ENCODE measurements around the gene KLHL7.

The KLHL7 gene, protein sequence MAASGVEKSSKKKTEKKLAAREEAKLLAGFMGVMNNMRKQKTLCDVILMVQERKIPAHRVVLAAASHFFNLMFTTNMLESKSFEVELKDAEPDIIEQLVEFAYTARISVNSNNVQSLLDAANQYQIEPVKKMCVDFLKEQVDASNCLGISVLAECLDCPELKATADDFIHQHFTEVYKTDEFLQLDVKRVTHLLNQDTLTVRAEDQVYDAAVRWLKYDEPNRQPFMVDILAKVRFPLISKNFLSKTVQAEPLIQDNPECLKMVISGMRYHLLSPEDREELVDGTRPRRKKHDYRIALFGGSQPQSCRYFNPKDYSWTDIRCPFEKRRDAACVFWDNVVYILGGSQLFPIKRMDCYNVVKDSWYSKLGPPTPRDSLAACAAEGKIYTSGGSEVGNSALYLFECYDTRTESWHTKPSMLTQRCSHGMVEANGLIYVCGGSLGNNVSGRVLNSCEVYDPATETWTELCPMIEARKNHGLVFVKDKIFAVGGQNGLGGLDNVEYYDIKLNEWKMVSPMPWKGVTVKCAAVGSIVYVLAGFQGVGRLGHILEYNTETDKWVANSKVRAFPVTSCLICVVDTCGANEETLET

DNA sequence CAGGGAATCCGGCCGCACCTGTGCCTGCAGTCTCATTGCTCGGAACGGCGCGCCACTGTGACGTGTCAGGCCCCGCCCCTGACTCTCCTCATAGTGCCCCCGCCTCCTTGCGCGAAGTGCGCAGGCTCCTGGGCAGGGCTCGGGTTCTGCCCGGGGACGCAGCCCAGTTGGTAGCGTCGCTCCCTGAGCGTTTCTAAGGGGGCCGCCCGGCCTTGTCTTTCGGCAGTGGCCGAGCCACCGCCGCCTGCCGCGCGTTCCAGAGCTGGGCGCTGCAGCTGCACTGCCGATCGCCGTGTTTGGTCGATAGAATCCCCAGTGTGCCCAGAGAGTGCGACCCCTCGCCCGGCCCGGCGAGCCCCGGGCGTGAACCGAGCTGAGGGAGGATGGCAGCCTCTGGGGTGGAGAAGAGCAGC, at the start of gene KLHL7:
TSS of gene KLHL7 (plus strand) at position 142 of the 413 bp plus-strand sequence. CDS start at position 384, 242 bp downstream.
- DNase-seq, result peak; percentile 98

GRCh38 chr7:23058408-23059096, 47.0 kb upstream of the KLHL7 start:
- DNase-seq, result no peak

GRCh38 chr7:23061327-23061726, 44.3 kb upstream of the KLHL7 start:
- no peak for DNase-seq

- peak in 1 of 2 experiments; percentile 3 for DNase-seq
Measured at GRCh38 chr7:23062452-23062851, 43.1 kb upstream of the KLHL7 start.

DNA sequence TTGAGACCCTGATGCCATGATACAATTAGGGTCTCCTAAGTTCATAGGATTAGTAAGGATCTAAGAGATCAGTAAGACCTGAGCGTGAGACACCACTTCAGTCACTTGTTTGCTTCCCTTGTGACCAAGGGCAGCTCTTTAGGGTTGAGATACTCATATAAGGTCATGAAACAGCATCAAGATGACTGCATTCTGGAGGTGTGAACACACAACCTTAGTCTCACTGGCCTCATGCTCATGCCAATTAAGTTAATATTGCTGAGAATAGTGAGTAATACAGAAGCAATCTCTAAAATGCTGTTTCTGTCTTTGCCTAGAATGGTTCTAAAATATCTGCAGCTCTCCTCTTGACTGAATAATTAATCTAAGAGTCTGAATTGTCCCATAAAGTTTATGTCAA, 39.6 kb upstream of the KLHL7 start:
- no peak for DNase-seq

DNA sequence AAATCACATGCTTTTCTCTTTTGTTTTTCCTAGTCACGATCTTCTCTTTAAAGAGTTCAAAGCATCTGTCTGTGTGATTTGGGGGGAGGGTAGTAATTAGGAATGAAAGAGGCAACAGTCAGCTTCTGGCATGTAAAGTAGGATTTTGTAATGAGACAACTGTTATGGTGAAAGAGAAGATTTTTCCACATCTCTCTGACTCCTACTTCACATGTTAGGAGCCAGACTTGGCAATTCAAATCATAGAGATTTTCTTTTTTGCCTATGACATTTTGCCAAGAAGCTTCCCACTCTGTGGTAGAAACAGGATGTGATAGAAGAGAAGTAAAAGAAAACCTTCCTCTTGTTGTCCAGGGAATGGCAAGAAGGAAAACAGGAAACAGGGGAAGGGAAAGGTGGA, 38.3 kb upstream of the KLHL7 start:
- no peak for DNase-seq

GRCh38 chr7:23072048-23072447, 33.5 kb upstream of the KLHL7 start:
- no peak for DNase-seq

DNA sequence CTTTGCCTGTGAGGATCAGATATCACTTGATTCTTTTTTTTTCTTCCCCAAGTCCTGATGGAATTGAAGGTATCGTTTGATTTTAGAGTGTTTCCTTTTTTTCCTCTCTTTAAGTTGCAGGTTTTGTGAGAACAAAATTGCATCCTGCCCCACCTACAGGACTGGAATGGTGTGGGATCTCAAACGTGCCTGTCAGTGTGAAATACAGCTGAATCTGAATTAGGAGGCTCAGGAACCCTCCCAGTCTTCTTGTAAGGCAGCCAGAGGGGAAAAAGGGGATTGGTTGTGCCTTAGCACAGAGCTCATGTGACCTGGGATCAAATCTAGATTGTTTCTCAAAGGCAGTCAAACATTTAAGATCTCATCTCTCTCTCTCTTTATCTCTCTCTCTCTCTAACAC, 32.7 kb upstream of the KLHL7 start:
- no peak for DNase-seq

GRCh38 chr7:23074443-23075261, 30.9 kb upstream of the KLHL7 start:
- no peak for DNase-seq

DNA sequence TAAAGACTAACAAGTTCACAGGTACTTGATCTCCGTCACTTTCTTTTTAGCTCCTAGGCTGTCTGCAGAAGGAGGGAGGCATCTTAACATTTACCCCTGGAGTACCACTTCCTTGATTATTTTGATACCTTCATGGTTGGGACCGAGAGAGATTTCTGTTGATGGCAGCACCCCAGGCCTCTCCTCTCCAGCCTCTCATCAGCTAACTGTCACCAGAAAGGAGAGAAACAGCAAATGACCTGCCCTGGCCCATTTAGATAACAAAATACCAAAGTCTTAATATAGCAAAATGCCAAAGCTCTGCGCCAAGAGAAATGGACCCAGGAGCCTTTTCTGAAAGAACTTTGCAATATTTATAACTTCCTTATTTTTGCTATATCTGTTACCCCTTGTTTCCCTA, 30.0 kb upstream of the KLHL7 start:
- DNase-seq, result no peak

DNA sequence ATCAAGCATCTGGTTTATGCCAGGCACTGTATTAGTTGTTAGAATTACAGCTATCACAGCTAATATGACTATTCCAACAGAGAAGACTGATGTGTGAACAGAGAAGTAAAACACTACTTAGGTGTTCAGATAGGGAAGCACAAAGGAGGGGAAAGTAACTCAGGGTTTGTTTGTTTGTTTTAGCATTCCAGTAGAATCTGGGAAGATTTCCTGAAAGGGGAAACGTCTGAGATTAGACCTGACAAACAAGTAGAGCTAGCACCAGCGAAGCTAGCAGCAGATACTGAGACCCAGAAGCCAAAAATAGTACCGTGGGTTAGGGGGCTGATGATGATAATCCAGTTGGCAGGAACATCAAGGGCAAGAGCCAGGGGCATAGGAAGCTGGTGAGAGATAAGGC, 28.8 kb upstream of the KLHL7 start:
- no peak for DNase-seq

DNA sequence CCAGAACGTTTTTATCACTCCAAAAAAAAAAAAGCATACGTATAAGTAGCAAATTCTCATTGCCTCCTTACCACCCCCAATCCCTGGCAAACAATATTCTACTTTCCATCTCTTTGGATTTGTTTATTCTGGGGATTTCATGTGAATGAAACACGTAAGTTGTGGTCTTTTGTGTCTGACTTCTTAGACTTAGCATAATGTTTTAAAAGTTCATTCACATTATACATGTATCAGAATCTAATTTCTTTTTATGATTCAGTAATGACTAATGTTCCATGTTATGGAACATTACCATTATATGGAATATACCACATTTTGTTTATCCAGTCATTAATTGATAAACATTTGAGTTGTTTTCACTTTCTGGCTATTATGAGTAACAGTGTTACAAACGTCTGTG, 12.5 kb upstream of the KLHL7 start:
- DNase-seq, result no peak

- DNase-seq, result no peak
Measured at GRCh38 chr7:23093546-23093945, 12.0 kb upstream of the KLHL7 start.

DNA sequence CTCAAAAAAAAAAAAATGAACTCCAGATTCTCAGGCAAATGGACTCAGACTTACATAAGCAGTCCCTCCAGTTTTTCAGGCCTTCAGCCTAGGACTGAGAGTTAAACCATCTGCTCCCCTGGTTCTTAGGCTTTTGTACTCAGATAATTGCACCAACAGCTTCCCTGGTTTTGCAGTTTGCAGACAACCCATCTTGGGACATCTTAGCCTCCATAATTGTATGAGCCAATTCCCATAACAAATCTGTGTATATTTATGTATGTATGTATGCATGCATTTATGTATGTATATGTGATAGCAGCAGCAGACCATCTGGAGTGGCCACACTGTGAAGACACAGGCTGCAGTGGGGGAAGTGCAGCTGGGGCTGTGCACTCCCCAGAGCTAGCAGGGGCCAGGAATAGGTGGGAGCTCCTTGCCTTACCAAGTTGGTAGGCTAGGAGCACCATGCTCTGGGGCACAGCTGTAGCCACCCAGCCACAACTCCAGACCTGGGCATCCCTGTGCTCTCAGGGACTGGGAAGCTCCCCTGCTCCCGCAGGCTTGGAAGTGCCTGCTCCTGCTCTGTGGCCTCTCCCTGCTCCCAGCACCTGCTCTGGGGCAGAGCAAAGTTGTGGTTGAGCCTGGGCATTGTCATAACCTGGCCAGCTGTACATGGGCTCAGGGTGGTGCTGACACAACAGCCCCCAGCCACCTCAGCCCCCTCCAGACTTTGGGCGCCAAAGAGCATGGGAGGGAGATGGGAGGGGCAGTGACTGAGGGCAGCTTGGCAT, 8.9 kb upstream of the KLHL7 start:
- DNase-seq, result no peak

DNA sequence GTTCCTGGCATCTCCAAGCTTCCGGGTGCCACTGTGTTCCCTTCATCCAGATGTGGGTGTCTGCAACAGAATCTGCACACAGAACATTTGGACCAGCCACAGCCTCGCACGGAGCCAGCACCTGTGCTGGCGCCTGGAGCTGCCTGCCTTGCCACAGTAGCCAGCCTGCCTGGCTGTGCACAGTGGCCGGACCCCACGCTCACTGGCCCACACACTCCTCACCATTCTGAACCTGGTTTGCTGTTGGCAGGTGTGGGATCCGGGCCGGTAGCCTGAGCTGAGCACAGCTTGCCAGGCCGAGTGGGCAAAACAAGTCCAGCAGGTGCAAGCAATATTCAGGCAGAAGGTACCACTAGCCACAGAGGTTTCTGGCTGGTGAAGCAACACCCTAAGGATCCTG, 7.6 kb upstream of the KLHL7 start:
- no peak for DNase-seq

- DNase-seq, result no peak
Measured at GRCh38 chr7:23098460-23098859, 7.1 kb upstream of the KLHL7 start.

DNA sequence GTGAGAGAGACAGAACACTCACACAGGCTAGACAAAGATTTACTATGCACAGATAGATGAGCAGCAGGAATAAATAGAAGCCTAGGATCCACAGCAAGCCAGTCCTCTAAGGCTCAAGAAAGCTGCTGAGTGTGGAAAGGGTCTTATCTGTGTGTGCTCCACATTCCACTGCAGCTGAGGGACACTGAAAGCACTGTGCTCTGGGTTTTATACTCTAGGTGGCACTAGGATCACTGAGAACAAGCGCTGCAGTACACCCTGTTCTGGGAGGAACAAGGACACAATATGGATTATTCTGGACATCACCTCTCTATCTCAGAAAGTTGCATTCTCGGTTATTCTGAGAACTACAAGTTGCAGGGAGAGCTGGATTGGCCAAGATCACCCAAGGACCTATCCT, 4.9 kb upstream of the KLHL7 start:
- no peak for DNase-seq

DNA sequence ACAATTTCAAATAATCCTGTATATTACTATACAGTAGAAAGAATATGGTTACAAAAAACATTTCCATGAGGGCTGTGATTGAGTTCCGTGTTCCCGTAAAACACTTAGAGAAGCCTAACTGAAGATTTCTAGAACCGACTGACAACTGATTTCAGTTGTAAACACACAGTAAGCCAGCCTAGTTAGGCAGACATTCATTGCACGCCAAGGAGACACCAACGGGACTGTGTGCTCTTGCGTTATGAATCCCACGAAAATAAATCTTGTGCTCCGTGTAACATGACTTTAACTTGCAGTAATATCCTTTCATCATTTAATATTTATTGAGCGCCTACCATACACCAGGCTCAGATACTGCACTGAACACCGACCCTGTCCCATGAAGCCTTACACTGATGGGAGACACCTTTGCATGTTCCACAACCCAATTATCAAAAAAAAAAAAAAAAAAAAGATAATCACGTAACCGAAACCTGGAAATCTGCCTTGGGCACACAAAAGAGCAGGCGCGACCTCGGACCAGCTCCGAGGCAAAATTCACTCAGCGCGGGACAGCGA, 420 bp upstream of the KLHL7 start:
- DNase-seq, result no peak

GRCh38 chr7:23106057-23106822, 655 bp downstream of the KLHL7 start:
- DNase-seq, result peak; percentile 39 to 52

DNA sequence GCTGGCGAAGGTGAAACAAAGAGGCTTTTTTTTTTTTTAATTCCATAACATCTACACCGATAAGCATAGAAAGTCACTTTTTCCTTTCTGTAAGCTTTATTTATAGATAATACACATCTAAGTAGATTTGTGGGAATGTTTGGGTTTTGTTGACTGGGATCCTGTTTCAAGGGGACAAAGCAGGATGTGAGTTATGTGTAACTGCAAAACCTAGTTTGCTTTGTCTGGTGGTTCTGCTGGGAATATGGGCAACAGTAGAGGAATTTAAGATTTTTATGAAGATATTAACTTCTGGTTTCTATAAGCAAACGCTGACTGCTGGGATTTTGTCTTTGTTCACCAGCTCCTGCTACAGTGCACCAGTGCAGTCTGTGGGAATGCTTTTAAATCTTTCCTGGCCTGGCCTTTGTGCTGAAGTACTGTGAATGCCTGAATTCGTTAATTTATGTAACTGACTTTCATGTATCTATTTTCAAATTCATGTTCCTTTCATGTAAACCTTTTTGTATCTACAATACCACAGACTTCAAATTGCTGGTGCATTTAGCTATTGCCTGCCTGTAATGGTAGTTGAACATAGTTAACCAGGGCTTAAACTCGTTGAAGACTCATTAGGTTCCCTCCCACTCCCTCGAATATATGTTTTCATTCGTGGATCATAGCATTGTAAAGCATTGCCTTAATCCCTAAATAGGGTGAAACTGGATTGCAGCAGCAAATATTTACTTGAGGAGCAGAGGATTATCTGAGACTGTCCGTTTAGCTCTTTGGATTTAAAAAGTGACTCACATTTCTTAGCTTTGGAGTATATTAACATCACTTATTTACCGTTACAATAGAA, 1.5 kb downstream of the KLHL7 start:
- no peak for DNase-seq

Measured in activated CD4-positive, alpha-beta T cell treated with anti-CD3 and anti-CD28 coated beads, Interleukin-2, amount 50 U/mL, for 48 hours (primary cell).